D341Med (cell line): ENCODE data around the gene MAEL.

Source experiments
- DNase-seq: peaks from one replicate; pipeline ENCODE4 v3.0.0; 2012; ENCODE audit warnings: low spot score

Gene MAEL

GRCh38 chr1:166988974-166989515, at the start of gene MAEL:
Gene MAEL (plus strand): TSS chr1:166989280. CDS start chr1:166989353, 73 bp downstream.
- no peak for DNase-seq

- no peak for DNase-seq
These were observed 49.2 kb upstream of the MAEL start for GRCh38 chr1:166939741-166940375.

GRCh38 chr1:166944186-166944967, 44.7 kb upstream of the MAEL start:
- no peak for DNase-seq

- peak; percentile 41 for DNase-seq
These were observed 41.6 kb upstream of the MAEL start for GRCh38 chr1:166947398-166948043.

- DNase-seq: no peak
These were observed 40.2 kb upstream of the MAEL start for GRCh38 chr1:166948856-166949350.

- no peak for DNase-seq
These were observed 38.9 kb upstream of the MAEL start for GRCh38 chr1:166950156-166950555.

GRCh38 chr1:166951050-166951449, 38.0 kb upstream of the MAEL start:
- DNase-seq: no peak

- no peak for DNase-seq
These were observed 36.9 kb upstream of the MAEL start for GRCh38 chr1:166952002-166952746.

- DNase-seq: no peak
These were observed 35.6 kb upstream of the MAEL start for GRCh38 chr1:166953491-166953890.

- DNase-seq: no peak
These were observed 32.8 kb upstream of the MAEL start for GRCh38 chr1:166956057-166956850.

- no peak for DNase-seq
These were observed 32.2 kb upstream of the MAEL start for GRCh38 chr1:166956872-166957271.

- no peak for DNase-seq
These were observed 28.1 kb upstream of the MAEL start for GRCh38 chr1:166960858-166961474.

- no peak for DNase-seq
These were observed 19.9 kb upstream of the MAEL start for GRCh38 chr1:166969074-166969677.

- DNase-seq: no peak
These were observed 17.8 kb upstream of the MAEL start for GRCh38 chr1:166971252-166971651.

GRCh38 chr1:166972193-166972592, 16.9 kb upstream of the MAEL start:
- no peak for DNase-seq

GRCh38 chr1:166972826-166973225, 16.3 kb upstream of the MAEL start:
- DNase-seq: no peak

GRCh38 chr1:166974647-166975345, 14.3 kb upstream of the MAEL start:
- no peak for DNase-seq

GRCh38 chr1:166975361-166976129, 13.5 kb upstream of the MAEL start, which contains the start of gene ILDR2:
Gene ILDR2 (minus strand): TSS chr1:166975540. CDS start chr1:166975268, 272 bp downstream.
- DNase-seq: peak; percentile 92

GRCh38 chr1:166977951-166978350, 11.1 kb upstream of the MAEL start:
- DNase-seq: no peak
